Mesangial cell (primary cell): ENCODE measurements around the gene IGFL4. TPM values are rescaled to one million over a fixed set of nuclear protein-coding genes. Genes with fewer than 3 reads are reported as not detected.

ENCODE experiments used
- total RNA-seq: library from RNA; depleted of rRNA; stranded (reverse); fragments of >200 nt; gene quantifications from 2 replicates; pipeline ENCODE4 v1.2.3, GENCODE V29; 2015

IGFL4 gene
- total RNA-seq, result not detected in 2 replicates

GRCh38 chr19:46040952-46041500, at the start of gene IGFL4:
IGFL4 (minus strand) TSS chr19:46041002; CDS start chr19:46040962, 40 bp downstream.

GRCh38 chr19:46022431-46023310, 18.1 kb downstream of the IGFL4 start, which contains the start of gene PGLYRP1:
PGLYRP1 (minus strand) TSS chr19:46023053; CDS start chr19:46023021, 32 bp downstream.

GRCh38 chr19:45994998-45995714, 45.6 kb downstream of the IGFL4 start, which contains the start of gene CCDC61:
CCDC61 (plus strand) TSS chr19:45995467; CDS start chr19:46003019, 7,552 bp downstream.

Other genes with a start within 250 kb of the IGFL4 start
- 35.0 and 39.7 TPM in 2 replicates for gene DMWD, start 248.2 kb downstream of the IGFL4 start, total RNA-seq
- gene RSPH6A, start 225.7 kb downstream of the IGFL4 start, total RNA-seq, result under 0.01 TPM in 1 of 2 replicates, not detected in the other
- 45.0 and 54.6 TPM in 2 replicates for gene SYMPK, start 177.9 kb downstream of the IGFL4 start, total RNA-seq
- gene FOXA3, start 176.7 kb downstream of the IGFL4 start, total RNA-seq, result 0.33 and 1.4 TPM in 2 replicates
- 28.0 and 39.0 TPM in 2 replicates for gene IRF2BP1, start 154.9 kb downstream of the IGFL4 start, total RNA-seq
- gene MYPOP, start 138.4 kb downstream of the IGFL4 start, total RNA-seq, result 3.6 and 5.5 TPM in 2 replicates
- gene NANOS2, start 126.2 kb downstream of the IGFL4 start, total RNA-seq, result not detected in 2 replicates
- gene NOVA2, start 67.1 kb downstream of the IGFL4 start, total RNA-seq, result not detected in 2 replicates
- gene CCDC61, start 45.5 kb downstream of the IGFL4 start, total RNA-seq, result 10.3 and 15.5 TPM in 2 replicates
- not detected in 2 replicates for gene PGLYRP1, start 17.9 kb downstream of the IGFL4 start, total RNA-seq
- 0.76 TPM in 1 of 2 replicates, not detected in the other for gene IGFL3, start 83.7 kb upstream of the IGFL4 start, total RNA-seq
- 0.63 TPM in 1 of 2 replicates, not detected in the other for gene IGFL2, start 107.2 kb upstream of the IGFL4 start, total RNA-seq
- gene IGFL1, start 188.7 kb upstream of the IGFL4 start, total RNA-seq, result not detected in 2 replicates